HG02970 (cell line): Measurements from ENCODE around the gene PLCB4.

Source experiments
- ATAC-seq: cut with Tn5 transposase; IDR thresholded peaks from one replicate; pipeline ENCODE4 v1.9.1; 2021; ENCODE audit warnings: mild to moderate bottlenecking, moderate library complexity, moderate number of reproducible peaks; ENCODE audit not compliant: unreplicated experiment, low FRiP score

Gene PLCB4

DNA sequence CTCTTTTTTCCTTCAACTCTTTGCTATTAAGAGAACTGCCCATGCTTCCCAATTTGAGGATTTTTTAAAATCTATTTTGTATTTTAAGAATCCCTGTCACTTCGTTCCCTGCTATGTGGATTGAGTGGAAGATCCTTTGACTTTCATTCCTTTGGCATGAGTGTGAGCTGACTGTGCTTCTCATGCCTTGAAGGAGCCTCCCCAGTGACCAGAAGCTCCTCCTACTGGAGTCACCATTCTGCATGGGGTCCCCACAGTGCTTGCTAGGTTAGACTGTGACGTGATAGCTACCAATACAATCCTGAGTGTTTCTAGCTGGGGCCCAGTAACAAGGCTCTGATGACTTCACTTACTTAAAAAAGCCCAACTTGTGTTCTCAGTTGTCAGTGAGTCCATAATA is 341.1 kb downstream of the PLCB4 start:
- no peak for ATAC-seq

DNA sequence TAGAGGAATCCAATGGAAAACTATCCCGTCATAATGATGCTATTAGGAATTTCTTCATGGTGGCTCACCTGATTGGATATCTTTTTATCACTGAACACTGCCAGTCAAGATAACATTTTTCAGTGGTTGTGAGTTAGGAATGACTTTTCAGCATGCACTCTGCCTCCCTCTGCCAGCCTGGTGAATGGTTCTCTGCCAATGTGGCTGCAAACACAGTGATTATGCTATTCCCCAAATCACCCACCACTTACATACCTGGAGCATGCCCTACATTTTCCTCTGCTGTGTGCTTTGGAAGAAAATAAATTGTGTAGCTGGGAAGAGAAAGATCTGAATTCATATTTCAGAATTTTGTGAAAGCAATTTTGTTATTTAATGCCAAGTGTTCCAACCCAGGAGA is 342.9 kb downstream of the PLCB4 start:
- no peak for ATAC-seq

DNA sequence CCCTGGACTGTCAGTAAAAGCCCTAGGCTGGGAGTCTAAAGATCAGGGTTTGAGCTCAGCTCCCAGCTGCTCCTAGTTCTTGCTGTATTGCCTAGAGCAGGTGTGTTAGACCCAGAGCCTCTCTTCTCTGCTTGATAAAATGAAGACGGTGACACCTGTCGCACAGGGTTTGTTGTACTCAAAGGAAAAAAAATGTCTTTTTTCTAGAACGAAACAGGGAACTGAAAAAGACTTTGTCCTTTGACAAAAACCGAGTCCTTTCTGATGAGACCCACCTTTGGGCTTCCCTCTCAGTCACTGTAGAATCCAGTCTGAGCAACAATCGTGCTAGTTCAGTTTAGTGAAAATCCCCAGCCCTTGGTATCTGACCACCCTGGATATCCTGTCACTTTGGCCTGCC is 343.4 kb downstream of the PLCB4 start:
- no peak for ATAC-seq

DNA sequence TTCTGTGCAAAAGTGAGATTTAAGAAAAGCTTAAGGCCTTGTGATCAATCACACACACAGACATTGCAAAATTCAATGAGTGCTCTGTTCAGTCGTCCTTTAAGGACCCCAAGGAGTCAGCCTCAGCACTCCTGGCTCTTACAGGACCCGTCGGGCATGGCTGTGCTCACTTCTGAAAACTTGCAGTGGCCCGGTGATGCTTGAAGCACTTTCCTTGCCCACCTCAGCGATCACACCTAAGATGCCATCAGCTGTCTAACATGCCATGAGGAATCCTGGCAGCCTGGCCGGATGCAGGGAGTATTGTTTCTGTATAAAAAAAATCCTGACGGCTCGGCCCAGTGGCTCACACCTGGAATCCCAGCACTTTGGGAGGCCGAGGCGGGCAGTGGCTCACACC is 344.1 kb downstream of the PLCB4 start:
- ATAC-seq: no peak

DNA sequence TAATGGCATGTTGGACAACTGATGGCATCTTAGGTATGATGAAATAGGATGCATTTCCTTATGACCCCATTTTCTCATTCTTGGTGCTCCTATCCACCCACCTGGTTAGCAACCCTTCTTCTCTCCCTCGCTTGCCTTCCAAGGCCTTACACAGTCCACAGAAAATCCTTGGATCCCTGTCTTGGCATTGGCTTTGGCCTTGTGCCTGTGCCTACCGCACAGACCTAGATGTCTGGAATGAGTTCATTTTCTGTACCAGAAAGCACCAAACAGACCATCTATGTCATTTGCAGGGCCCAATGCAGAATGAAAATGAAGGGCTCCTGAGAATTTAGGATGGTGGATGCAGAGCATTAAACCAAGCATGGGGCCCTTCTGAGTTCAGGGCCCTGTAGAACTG is 346.5 kb downstream of the PLCB4 start:
- no peak for ATAC-seq

DNA sequence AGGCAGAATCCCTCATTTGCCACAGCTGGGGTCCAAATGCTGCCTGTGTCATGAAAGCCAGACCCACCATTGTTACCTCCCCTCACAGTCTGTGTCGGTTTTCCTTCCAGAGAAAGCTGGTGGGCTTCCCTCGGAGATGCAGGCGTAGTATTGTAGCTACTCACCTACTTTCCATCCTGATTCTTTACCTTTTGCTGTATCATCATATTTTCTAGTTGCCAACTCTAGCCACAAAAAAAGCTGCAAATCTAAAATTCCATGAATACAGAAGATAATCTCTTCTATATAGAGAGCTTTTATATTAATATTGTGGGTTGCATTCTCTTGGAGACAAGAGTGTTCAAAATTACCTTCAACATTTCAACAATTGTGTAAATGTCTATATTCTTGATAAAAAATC is 347.5 kb downstream of the PLCB4 start:
- ATAC-seq: no peak

DNA sequence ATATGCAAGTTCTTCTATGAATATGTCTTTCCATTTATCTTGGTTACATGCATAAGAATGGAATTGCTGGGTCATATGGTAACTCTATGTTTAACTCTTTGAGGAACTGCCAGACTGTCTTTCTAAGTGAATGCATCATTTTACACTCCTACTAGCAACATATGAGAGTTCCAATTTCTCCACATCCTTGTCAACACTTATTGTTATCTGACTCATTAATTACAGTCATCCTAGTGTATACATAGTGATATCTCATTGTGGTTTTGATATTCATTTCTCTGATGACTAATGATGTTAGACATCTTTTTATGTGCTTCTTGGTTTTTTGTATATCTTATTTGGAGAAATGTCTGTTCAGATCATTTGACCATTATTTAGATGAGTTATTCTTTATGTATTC is 348.8 kb downstream of the PLCB4 start:
- ATAC-seq: no peak

DNA sequence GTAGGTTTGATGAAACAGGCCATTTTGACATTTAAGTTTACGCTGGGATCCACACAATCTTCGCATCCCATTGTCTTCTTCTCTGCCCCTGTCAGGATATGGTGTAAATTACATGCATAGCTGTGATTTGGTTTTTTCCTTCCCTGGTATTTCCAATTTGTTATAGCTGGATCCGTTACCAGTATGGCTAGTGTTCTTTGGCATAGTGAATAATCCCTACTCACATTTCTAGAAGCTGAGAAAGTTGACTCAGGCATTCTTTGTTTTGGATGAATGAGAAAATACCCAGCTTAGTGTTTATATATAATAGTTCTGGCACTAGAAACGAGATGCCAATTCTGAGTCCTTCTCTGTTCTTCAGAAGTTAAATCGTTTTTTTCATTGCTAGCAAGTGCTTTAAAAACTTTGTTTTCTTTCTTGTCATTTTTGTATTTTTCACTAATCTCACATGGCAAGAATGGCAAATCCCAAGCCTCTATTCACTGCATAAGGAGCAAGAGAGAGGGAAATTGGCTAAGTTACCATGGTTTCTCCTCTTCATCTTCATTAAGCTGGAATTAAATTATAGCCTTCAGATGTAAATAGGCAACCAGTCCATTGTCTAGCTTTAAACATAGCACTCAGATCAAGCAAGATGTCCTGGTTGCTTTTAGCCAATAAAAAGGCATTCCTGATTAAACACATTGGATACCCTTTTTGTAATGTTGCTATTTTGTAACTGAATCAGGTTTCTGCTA is 353.6 kb downstream of the PLCB4 start:
- no peak for ATAC-seq

DNA sequence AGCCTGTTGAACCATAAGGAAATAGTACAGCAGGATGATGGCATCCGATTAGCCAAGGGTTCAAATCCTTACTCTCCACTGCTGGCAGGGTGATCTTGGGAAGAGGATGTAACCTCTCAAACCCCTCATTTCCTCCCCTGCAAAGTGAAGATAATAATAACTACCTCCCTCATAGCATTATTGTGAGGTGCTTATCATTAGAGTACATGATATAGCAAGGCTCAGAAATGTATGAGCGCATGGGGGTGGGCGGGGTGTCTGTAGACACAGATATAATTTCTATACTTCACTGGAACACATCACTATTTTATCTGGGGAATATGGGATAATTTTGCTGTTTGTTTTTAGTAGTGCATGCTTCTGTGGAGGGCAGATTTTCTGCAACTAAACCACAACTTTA is 355.7 kb downstream of the PLCB4 start:
- ATAC-seq: no peak

DNA sequence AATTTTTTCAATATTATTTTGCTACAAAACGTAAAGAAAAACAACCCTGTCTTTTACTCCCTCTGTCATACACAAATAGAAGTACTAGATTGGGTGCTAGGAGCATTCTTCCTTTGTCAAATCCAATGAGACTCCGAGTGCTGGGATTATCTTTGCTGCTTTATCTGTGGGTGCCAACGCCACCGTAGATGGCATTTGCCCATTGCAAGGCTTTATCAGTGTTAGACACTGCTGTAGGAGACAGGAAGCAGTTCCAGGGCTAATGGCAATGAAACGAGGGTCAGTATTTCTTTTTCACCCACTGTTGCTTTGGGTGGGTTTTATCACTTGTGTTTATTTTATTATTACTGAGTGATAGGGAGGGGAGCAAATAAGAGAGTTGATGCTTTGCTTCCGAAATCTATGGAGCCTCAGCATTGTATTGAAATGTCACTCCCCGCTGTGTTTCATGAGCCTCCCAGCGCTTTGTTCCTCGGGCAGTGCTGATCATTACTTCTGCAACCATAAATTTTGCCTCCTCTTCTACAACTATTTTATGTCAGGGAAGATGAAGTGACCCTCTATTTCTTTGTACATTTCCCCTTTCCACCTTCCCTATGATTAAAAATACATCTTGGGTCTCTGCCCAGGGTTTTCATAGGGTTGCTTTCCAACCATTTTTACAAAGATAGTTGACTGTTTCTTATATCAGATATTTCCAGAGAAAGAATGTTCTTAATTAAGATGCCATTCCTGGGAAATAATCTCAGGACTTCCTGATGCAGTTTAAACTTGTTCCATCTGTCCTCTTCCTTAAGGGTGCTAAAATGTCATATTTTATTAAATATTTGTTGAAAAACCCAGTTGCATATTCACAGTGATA is 358.8 kb downstream of the PLCB4 start:
- ATAC-seq: no peak

DNA sequence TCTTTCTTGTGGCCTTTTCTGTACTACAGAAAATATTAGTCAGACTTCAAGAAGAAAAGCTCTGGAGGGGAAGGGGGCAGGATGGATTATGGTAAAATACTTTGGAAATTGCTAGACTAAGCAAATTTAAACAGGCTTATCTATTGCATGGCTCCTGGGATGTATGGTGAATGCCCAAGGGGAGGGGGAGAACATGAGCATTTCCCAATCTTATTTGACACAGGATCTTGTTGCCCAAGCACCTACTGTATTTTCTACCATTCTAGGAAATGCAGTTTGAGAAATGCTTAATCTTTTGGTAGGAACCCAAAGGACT is 359.4 kb downstream of the PLCB4 start:
- ATAC-seq: no peak

DNA sequence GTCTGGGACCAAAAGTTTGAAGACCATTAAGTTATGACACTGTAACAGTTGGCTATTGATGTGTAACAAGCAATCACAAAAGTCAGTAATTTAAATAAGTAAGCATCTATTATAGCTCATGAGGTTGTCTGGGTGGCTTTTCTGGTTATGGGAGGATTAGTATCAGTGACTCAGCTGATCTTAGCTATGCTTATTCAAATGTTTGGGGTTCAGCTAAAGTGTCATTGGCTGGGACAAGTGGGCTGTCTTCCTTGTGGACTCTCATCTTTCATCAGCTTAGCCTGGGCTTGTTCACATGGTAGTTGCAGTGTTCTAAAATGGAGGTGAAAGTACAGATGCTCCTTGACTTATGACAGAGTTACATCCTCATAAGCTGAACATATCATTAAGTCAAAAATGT is 370.9 kb downstream of the PLCB4 start:
- no peak for ATAC-seq

DNA sequence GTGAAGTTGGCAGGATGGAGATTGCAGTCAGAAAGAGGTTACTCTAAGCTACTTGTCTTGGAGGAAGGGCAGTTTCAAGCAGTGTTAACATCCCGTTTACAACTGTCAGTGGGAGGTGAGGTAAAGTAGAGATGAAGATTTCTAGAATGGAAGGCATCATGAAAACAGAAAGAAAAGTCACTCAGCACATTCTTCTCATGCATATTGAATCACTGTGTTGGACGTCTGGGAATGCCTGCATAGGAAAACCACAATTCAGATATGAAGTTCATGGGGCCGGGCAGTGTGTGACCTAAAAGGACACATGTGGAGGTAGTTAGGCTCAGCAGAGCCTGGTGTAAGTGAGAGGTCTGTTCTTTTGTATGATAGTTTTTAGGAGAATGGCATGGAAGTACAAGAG is 372.0 kb downstream of the PLCB4 start:
- ATAC-seq: no peak

DNA sequence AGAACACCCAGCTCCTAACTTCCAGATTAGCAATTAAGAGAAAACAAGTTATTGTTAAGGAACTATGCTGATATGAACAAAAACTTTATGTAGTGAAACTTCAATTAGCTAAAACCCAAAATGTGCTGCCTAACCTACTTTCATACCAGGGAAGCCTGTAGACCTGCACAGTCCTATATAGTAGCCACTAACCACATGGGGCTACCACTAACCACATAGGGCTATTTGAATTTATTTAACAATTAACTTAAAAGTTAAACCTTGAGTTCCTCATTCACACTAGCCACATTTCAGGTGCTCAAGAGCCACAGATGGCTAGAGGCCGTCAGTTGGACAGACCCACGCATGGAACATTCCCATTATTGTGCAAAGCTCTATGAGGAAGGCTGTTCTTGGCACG is 373.1 kb downstream of the PLCB4 start:
- ATAC-seq: no peak

DNA sequence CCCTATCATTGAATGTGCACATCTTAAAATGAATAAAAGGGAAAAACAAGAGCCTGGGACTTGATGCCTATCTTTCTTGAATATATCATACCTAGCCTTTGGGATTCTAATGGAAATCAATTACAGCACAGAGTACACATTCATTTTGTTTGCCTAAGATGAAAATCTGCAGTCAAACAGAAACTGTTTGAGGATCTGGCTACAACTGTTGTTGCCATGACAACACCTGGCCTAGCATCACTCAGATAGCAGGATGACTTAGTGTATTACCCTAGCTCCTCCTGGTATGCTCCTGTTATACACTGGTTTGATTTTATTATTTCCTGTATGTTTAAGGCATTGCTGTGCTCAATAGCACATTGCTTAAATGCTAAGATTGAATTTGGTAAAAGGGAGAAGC is 374.0 kb downstream of the PLCB4 start:
- no peak for ATAC-seq

DNA sequence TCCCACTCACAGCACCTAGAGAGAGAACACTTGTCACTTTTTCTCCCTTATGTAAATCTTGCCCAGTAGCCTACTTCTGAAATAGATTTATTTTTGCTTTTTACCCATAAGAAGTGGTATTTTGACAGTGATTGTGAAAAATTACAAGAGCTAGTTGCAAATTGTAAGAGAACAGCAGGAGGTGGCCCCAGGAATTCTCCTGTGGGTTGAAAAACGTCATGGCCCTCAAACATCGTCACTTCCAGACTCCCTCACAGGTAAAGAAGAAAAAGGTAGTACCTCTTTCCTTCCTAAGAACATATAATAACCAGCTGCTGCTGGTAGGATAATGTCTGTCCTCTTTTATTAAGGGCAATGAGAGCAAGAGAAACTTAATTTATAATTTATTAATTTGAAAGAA is 376.0 kb downstream of the PLCB4 start:
- no peak for ATAC-seq

DNA sequence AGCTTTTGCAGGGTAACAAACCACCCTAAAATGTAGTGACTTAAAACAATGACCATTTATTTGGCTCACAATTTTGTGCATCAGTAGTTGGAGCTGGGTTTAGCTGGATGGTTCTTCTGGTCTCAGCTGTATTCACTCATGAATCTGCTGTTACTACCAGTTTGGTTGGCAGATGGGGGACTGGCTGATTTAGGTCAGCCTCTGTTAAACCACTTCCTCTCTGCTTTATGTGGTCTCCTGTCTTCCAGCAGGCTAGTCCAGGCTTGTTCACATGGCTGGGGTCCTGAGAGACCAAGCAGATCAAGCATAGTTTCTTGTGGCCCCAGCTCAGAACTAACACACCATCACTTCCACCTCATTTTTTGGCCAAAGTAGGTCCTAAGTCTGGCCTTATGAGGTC is 378.3 kb downstream of the PLCB4 start:
- ATAC-seq: no peak

DNA sequence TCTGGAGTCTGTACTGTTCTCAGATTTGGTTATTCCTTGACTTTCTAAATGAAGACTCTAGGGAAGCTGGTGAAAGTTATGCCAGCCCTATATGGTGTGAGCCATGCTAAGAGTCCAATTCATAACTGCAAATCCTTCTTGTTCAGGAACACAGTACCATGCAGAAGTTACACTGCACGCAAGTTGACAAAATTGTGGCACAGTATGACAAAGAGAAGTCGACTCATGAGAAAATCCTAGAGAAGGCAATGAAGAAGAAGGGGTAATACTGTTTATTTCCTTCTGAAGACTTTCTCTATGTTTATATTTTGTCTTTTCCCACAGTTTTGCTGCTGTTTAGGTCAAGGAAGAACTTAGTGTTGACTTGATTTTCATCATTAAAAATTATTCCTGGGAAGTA is 384.3 kb downstream of the PLCB4 start:
- no peak for ATAC-seq

DNA sequence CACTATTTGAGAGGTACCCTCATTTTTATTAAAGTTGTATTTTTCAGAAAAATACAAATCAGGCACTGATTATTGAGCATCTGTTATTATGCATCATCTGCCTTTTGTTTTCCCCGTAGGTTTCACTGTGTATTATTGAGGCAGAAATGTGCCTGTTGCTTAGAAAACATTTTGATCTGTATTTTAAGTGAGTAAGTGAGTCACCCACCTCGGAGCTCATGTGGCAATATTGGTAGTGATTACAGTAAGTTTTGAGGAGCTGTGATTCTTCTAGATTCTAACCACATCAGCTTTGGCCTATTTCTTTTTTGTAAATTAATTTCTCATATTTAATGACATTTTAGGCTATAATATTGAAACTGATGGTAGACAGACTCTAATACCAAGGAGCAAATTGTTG is 385.9 kb downstream of the PLCB4 start:
- no peak for ATAC-seq

DNA sequence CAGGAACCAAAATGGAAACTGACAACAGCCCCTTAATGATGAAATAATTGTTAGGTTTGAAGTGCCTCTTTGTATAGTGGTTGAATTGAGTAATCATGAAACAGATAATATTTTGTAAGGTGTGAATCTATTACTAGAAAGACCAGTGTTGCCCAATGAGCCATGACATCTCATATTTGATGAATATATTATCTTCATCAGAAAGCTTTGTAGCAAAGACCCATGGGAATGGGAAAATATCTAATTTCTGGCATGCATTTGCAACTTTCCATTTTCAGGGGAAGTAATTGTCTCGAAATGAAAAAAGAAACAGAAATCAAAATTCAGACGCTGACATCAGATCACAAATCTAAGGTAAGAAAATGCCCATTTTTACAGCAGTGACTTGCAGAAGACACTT is 388.2 kb downstream of the PLCB4 start:
- no peak for ATAC-seq

DNA sequence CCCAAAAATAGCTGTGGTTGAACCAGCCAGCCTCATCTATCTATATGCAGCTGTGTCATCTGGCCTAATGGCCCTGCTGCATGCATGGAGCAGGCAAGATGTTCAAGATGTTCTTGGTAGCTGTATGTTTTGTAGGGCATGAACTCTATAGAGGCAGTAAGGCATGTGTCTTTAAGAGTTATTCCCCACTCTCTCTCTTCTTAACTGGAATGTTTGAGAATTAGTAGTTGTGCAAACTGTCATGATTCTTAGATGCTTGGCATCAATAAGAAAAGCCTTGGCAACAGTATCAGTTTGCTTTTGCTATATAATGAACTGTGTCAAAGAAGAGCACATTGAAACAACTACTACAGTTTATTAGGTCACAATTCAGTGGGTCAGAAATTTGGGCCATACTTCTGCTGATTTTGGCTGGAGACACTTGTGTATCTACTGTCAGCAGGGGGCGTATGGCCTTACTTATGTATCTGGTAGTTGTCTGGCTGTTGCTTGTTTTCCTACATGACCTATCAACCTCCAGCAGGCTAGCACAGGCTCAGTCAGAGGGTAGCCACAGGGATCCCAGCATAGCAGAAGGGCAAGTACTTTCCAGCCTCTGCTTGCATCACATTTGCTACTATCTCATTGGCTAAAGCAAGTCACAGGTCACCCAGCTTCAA is 389.4 kb downstream of the PLCB4 start:
- ATAC-seq: no peak

DNA sequence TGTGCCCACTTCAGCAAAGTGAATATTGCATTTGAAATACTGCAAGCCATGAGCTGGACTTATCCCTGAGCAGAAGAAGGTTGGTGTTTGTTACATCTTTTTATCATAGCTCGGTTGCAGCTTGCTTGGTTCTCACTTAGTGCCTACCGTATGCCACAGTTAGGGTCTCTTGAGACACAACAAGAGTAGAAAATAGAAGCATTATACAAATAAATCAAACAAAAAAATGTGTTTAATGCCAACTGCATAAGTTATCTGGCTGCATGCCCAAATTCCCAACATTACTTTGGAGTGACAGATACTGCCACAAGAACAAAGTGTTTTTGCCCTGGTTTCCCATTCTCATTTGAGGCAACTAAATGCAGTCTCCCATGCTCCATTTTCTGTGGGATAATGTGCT is 391.6 kb downstream of the PLCB4 start:
- no peak for ATAC-seq
